Spinal cord (tissue), 10 donors: ENCODE data around the gene TBC1D22A. TPM values are rescaled to one million over a fixed set of nuclear protein-coding genes. Genes with fewer than 3 reads are reported as not detected.

Experiments
- DNase-seq, 6 donors: peaks; one replicate each; pipeline versions ENCODE4 v3.0.0 to v3.0.0-alpha.2; 2013 to 2015; ENCODE audit warnings: low spot score in 6 of 6, low read depth in 4 of 6
- H3K27ac ChIP-seq: one replicate; pipeline ENCODE4 v1.5.1; 2013; ENCODE audit warnings: low read depth, low read length, control low read depth
- H3K27me3 ChIP-seq: one replicate; pipeline ENCODE4 v1.6.1; 2013; ENCODE audit warnings: low read length; ENCODE audit not compliant: control insufficient read depth, insufficient read depth
- H3K36me3 ChIP-seq: one replicate; pipeline ENCODE4 v1.6.1; 2013; ENCODE audit warnings: low read length; ENCODE audit not compliant: control insufficient read depth, insufficient read depth
- H3K4me1 ChIP-seq: one replicate; pipeline ENCODE4 v1.6.1; 2013; ENCODE audit warnings: low read length; ENCODE audit not compliant: control insufficient read depth, insufficient read depth
- H3K4me3 ChIP-seq: one replicate; pipeline ENCODE4 v1.5.1; 2013; ENCODE audit warnings: low read depth, low read length, control low read depth
- H3K9me3 ChIP-seq: one replicate; pipeline ENCODE4 v1.6.1; 2013; ENCODE audit warnings: low read length; ENCODE audit not compliant: control insufficient read depth, insufficient read depth
- WGBS: methylation state at CpG from one replicate; pipeline ENCODE4 v1.1.5; 2013; ENCODE audit warnings: missing lambda C conversion rate; ENCODE audit not compliant: insufficient coverage; 5-methylcytosine and 5-hydroxymethylcytosine counted together
- polyA plus RNA-seq, 2 donors: library from polyadenylated mRNA; unstranded; fragments of 120-200 nt; gene quantifications; one replicate each; pipeline ENCODE4 v1.2.1, GENCODE V29; 2013; ENCODE audit not compliant: insufficient read length in 2 of 2
- total RNA-seq, 2 donors: library from RNA; depleted of rRNA in 1 of 2; stranded (reverse); fragments of 120-200 nt in 1 of 2; fragments of >200 nt in 1 of 2; gene quantifications; one replicate each; pipeline versions ENCODE4 v1.2.3 to v1.2.4, GENCODE V29; 2013 to 2014
- donor health status: healthy.

The TBC1D22A gene
- total and polyA plus RNA-seq, 4 donors = 7.1 to 14.6 (median 10.8) TPM

- no peaks in the 10 kb centered on the region for H3K27me3 ChIP-seq
- DNase-seq = no peak
- no peaks in the 10 kb centered on the region for H3K9me3 ChIP-seq
- WGBS = 86% methylated on average over 25 of the region's 31 CpGs
- H3K4me3 ChIP-seq = no peak overlapping the region
- H3K36me3 ChIP-seq = peaks cover 40% of the 10 kb centered on the region
- H3K4me1 ChIP-seq = peaks cover 20% of the 10 kb centered on the region
- no peak overlapping the region for H3K27ac ChIP-seq
These were observed 392.9 kb downstream of the TBC1D22A start for GRCh38 chr22:47155131-47155885.

GRCh38 chr22:47155912-47156311, 393.5 kb downstream of the TBC1D22A start:
- Histone ChIP-seq H3K9me3 (no peaks in the 10 kb centered on the region), H3K27ac (no peak overlapping the region), H3K4me1 (peaks cover 20% of the 10 kb centered on the region), H3K4me3 (no peak overlapping the region), H3K27me3 (no peaks in the 10 kb centered on the region), H3K36me3 (peaks cover 39% of the 10 kb centered on the region)
- no peak for DNase-seq
- 87% methylated on average over 8 of the region's 9 CpGs for WGBS

GRCh38 chr22:47156352-47157092, 394.1 kb downstream of the TBC1D22A start:
- Histone ChIP-seq H3K27ac (no peak overlapping the region), H3K9me3 (no peaks in the 10 kb centered on the region), H3K36me3 (peaks cover 37% of the 10 kb centered on the region), H3K27me3 (no peaks in the 10 kb centered on the region), H3K4me3 (no peak overlapping the region), H3K4me1 (peaks cover 20% of the 10 kb centered on the region)
- no peak for DNase-seq
- 91% methylated on average over 20 of the region's 25 CpGs for WGBS

- Histone ChIP-seq H3K9me3 (no peaks in the 10 kb centered on the region), H3K27ac (no peak overlapping the region), H3K36me3 (peaks cover 34% of the 10 kb centered on the region), H3K27me3 (no peaks in the 10 kb centered on the region), H3K4me1 (peaks cover 20% of the 10 kb centered on the region), H3K4me3 (no peak overlapping the region)
- WGBS = 84% methylated on average over 15 of the region's 15 CpGs
- no peak for DNase-seq
These were observed 394.6 kb downstream of the TBC1D22A start for GRCh38 chr22:47157093-47157420.

- Histone ChIP-seq H3K4me1 (peaks cover 20% of the 10 kb centered on the region), H3K27me3 (no peaks in the 10 kb centered on the region), H3K36me3 (peaks cover 32% of the 10 kb centered on the region), H3K4me3 (no peak overlapping the region), H3K27ac (no peak overlapping the region), H3K9me3 (no peaks in the 10 kb centered on the region)
- no peak for DNase-seq
- WGBS = 94% methylated on average over 36 of the region's 37 CpGs
These were observed 395.2 kb downstream of the TBC1D22A start for GRCh38 chr22:47157486-47158270.

- H3K4me1 ChIP-seq = peaks cover 20% of the 10 kb centered on the region
- no peak overlapping the region for H3K27ac ChIP-seq
- 72% methylated on average over 11 of the region's 11 CpGs for WGBS
- no peaks in the 10 kb centered on the region for H3K9me3 ChIP-seq
- DNase-seq = no peak
- peaks cover 33% of the 10 kb centered on the region for H3K36me3 ChIP-seq
- no peak overlapping the region for H3K4me3 ChIP-seq
- no peaks in the 10 kb centered on the region for H3K27me3 ChIP-seq
These were observed 396.0 kb downstream of the TBC1D22A start for GRCh38 chr22:47158457-47158856.

- H3K4me3 ChIP-seq = no peak overlapping the region
- no peaks in the 10 kb centered on the region for H3K9me3 ChIP-seq
- WGBS = 96% methylated on average over 4 of the region's 4 CpGs
- H3K4me1 ChIP-seq = peaks cover 18% of the 10 kb centered on the region
- H3K36me3 ChIP-seq = peaks cover 39% of the 10 kb centered on the region
- no peaks in the 10 kb centered on the region for H3K27me3 ChIP-seq
- H3K27ac ChIP-seq = no peak overlapping the region
- DNase-seq = no peak
These were observed 397.1 kb downstream of the TBC1D22A start for GRCh38 chr22:47159592-47159991.

GRCh38 chr22:47160141-47160541, 397.7 kb downstream of the TBC1D22A start:
- H3K4me1 ChIP-seq = peaks cover 17% of the 10 kb centered on the region
- 95% methylated on average over 17 of the region's 18 CpGs for WGBS
- DNase-seq = no peak

GRCh38 chr22:47160781-47161520, 398.5 kb downstream of the TBC1D22A start:
- DNase-seq = no peak
- Histone ChIP-seq H3K4me3 (no peak overlapping the region), H3K27ac (no peak overlapping the region), H3K4me1 (peaks cover 20% of the 10 kb centered on the region), H3K27me3 (no peaks in the 10 kb centered on the region), H3K9me3 (no peaks in the 10 kb centered on the region), H3K36me3 (peaks cover 45% of the 10 kb centered on the region)
- 73% methylated on average over 8 of the region's 15 CpGs for WGBS

More at GRCh38 chr22:47160141-47160541, 397.7 kb downstream of the TBC1D22A start:
- H3K36me3 ChIP-seq = peaks cover 39% of the 10 kb centered on the region
- no peaks in the 10 kb centered on the region for H3K9me3 ChIP-seq
- no peaks in the 10 kb centered on the region for H3K27me3 ChIP-seq
- no peak overlapping the region for H3K4me3 ChIP-seq
- H3K27ac ChIP-seq = no peak overlapping the region
